Superior temporal gyrus (tissue), 1 donor: ENCODE measurements around the gene CEP57L1.
A peak's percentile ranks its signal among the peaks of the same experiment; 100 is the strongest.
"Not testable (repeated sequence)": the region's sequence is repeated elsewhere in the genome, so short reads cannot be mapped to it uniquely, and the experiment has no call there.

Experiments
- DNase-seq: peaks from one replicate; pipeline ENCODE4 v3.0.0-alpha.2; 2016; ENCODE audit errors: extremely low spot score

CEP57L1 gene

GRCh38 chr6:109073344-109074132, 21.8 kb upstream of the CEP57L1 start:
- peak; percentile 96 for DNase-seq

DNA sequence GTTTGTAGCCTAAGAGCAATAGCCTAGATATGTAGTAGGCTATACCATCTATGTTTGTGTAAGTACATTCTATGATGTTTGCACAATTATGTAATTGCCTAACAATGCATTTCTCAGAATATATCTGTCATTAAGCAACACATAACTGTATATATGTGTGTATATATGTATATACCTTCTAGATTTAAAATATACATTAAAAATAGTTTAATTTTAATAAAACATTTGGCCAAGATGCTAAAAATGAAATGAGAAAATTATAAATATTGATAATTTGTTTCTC, 21.2 kb upstream of the CEP57L1 start:
- DNase-seq = no peak

- no peak for DNase-seq
Measured at GRCh38 chr6:109075934-109076333, 19.4 kb upstream of the CEP57L1 start.

DNA sequence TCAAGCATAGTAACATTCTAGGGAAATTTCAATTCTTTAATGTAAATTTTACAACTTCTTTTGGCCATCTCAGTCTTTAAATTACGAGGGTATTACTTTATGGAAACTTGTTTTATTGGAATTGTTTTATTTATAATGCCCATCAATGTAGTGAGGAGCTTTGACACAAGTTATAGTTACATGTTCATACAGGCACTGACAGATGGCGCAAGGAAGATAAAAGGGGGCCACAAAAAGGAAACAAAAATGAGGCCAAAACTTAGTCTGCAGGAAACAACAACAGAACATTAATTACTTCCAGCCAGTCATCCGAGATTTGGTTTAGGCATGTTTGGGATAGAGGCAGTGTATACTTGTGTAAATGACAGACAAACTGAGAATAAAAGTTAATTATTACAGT, 18.9 kb upstream of the CEP57L1 start:
- no peak for DNase-seq

DNA sequence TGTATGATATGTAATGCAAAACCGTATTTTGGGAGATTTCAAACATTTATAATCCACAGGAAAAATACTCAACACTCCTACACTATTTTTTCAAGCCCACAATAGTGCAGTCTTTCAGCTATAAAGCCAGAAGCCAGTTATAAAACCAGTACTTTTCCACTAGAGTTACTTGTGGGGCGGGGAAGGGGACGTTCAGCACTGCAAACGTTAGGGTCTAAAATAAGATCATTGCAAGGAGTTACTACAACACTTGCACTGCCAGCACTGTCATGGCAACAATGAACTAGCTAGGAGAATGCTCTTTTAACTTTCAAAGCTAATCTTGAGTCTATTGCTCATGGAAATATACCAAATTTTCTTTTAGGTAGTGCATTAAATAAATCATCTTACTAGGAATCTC, 15.3 kb upstream of the CEP57L1 start:
- DNase-seq = peak; percentile 79

DNA sequence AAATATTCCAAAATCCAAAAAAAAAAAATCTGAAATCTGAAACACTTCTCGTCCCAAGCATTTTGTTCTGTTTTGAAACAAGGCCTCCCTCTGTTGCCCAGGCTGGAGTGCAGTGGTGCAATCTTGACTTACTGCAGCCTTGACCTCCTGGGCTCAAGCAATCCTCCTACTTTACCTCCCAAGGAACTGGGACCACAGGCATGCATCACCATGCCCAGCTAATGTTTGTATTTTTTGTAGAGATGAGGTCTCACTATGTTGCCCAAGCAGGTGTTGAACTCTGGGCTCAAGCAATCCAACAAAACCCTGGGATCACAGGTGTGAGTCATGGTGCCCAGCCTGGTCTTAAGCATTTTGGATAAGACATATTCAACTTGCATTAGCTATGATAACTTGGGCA, 14.3 kb upstream of the CEP57L1 start:
- DNase-seq = no peak

DNA sequence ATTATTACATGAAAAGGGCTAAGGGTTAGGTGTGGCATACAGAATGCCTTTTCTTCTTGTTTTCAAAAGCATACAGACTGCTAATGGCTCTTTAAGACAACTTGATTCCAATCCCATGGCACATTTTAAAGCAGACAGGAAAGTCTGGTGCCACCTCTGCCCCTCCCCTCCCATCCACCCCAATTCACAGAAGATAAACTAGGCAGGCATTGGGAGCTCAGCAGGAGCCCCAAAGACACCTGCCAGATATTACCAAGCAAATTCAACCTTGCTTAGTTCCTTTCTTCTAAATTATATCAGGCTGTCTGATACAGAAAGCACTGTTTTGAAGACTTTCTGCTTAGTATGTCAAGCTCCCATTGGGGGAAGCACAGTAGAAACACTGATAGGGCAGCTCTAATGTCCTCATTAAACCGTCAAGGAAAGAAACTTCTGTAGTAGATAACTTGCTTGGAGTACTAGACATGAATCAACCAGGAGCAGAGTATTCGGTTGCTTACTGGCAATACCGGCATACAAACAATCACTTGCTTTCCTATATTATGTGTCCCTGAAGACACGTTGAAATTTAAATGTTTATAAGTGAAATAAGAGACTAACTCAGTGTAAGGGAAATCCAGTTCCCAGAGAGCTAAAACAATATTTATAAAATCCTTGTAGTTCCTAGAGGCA, 13.7 kb upstream of the CEP57L1 start:
- DNase-seq = no peak

GRCh38 chr6:109082188-109082577, 13.1 kb upstream of the CEP57L1 start:
- no peak for DNase-seq

- DNase-seq = peak; percentile 33
Measured at GRCh38 chr6:109083657-109084056, 11.7 kb upstream of the CEP57L1 start.

- not testable (repeated sequence) for DNase-seq
Measured at GRCh38 chr6:109084146-109084545, 11.2 kb upstream of the CEP57L1 start.

DNA sequence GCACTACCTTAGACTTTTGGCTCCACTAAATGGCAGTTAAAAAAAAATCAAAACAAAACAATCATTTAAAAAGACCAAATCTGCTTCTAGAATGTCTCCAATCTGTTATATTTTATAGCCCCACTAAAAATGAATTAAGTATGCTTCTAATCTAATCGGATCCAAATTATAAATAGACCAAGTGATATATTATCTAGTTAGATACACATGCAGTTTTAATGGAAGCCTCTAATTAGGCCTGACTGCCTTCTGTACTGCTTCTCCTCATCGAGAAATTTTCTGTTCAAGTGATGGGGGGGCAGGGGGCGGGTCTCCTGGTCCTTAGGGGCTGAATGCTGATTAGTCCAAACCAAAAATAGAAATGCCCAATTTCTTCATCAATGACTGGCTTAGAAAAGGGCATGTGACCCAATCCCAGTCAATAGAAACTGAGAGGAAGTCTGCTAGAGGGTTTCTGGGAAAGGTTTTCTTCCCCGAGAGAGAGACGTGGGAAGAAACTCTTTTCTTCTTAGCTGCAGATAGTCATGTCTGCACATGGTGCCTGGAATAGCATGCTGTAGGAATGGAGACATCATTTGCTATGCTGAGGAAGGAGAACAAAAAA, 7.5 kb upstream of the CEP57L1 start:
- peak; percentile 37 for DNase-seq

DNA sequence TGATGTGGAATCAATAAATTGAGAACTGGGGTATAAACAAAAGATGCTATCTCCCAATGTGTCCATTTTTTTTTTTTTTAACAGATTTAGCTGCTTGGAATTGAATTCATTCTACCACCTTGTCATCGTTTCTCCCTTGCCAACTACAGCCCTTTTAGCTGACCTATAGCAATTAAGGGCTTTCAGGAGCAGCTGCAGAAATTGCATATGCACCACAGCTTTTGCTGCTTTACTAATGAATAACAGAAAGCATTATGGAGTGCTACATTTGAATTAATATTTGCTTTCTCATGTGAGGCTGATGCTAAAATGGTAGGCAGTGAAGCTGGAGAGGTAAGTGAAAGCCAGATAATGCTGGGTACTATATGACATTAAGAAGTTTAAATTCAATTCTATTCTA, 6.3 kb upstream of the CEP57L1 start:
- DNase-seq = peak; percentile 24

DNA sequence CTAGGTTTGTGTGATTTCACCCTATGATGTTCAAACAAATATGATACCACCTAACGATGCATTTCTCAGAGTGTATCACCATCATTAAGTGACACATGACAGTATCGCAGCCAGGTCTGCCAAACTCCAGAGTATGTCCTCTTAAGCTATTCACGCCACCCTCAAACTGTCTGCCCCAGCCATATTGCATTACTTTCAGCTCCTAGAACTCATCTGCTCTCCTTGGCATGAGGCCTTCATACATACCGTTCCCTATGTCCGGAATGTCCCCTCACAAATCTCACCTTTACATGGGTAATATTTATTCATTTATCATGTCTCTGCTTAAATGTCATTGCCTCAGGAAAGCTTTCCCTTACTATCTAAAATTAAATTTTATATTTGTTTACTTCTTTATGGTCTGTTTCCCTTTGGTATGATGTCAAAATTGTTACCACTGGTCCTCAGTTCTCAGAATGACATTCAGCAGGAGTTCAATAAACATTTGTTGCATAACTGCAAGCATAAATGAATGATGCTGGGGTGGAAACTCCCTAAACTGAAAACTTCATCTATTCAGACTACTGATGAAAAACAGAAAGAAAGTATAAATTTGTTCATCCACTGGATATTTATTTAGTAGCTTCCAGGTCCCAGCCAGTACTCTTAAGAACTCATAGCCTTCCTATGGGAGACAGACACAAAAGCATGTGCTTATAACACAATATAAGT, 3.8 kb upstream of the CEP57L1 start:
- no peak for DNase-seq

DNA sequence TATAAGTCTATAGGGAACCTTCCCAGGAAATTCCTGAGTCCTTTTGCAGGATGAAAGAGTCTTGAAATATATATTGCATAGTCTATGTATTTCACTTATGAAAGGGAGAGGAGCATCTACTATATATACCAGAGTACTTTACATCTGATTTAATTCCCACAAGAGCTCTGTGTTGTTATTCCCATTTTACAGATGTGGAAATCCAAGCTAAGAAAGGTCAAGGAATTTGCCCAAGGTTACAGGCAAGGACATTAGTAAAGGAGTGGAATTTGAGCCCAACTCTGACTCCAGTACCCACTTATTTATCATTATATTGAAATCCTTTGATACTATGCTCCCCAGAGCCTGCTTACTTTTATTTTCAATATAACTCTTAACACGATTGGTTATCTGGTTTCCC, 3.2 kb upstream of the CEP57L1 start:
- no peak for DNase-seq

DNA sequence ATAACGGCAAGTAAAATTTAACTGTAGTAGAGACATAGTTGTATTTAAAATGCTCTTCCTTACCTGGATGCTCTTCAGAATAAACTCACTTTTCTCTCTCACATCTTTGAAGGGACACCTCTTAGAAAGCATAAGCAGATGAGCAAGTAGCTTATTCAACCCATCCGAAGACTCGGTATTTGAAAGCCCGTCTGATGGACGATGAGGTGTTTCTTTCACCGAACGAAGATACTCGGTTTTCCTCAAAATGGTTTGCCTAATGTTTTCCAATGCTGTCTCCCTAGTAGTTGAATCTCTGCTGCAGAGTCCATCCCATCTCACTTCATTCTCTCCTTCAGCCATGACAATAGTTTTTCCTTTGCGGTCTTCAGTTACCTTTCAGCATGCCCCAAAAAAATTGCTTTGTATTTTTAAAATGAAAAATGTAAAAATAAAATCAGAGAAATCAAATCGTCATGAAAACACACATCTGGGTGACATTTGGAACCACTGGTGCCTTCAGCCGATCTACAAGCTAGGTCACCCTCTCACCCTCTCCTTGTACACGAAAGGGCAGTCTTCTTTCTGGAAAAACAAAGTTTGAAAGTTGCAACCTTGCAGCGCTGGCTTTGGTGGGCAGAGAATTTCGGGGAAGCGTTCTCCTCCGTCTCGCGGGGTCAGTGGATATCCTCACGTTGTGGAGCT, 1.4 kb upstream of the CEP57L1 start:
- DNase-seq = peak; percentile 67

- peak; percentile 83 for DNase-seq
Measured at GRCh38 chr6:109094416-109095035, 781 bp upstream of the CEP57L1 start, which contains the start of gene SESN1. SESN1 (minus strand) TSS chr6:109094846; CDS start chr6:109094073, 773 bp downstream.

DNA sequence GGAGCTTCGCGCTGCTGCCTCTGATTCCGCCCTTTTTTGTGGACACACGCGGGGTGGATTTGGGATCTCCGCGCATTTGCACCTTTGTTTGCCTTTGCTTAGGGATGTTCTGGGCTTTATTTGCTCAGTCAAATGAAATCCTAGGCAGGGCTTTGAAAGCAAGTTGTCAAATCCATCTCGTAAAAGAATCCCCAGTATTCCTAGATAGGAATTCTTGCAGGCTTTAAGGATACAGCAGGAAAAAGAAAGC, 453 bp downstream of the CEP57L1 start:
- peak; percentile 40 for DNase-seq

DNA sequence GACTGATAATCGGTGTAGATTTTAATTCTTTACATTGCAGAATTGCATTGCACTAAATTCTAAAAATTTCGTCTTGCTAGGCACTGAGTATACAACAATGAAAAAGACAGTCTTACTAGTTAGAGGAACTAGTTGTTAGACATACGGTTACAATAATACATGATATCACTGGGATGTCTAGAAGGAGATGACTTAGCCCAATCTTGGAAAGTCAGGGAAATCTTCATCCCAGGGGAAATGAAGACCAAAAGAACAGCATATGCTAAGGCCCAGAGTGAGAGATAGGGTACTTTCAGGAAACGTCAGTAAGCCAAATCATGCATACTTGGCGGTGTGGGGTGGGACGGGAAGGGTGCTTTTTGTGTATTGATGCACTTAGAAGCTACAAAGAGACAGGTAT, 901 bp downstream of the CEP57L1 start:
- no peak for DNase-seq

- DNase-seq = no peak
Measured at GRCh38 chr6:109097661-109098060, 2.4 kb downstream of the CEP57L1 start.

GRCh38 chr6:109102762-109103161, 7.5 kb downstream of the CEP57L1 start:
- DNase-seq = no peak

- no peak for DNase-seq
Measured at GRCh38 chr6:109103942-109104341, 8.6 kb downstream of the CEP57L1 start.

DNA sequence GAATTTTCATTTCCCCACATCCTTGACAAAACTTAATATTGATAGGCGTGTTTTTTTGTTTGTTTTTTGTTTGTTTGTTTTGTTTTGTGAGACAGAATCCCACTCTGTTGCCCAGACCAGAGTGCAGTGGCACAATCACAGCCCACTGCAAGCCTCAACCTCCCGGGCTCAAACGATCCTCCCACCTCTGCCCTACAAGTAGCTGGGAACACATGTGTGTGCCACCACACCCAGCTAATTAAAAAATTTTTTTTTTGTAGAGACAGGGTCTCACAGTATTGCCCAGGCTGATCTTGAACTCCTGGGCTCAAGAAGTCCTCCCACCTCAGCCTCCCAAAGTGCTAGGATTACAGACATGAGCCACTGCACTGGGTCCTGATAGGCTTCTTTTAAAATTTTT, 9.2 kb downstream of the CEP57L1 start:
- no peak for DNase-seq
